Gastroesophageal sphincter (tissue), 3 donors: ENCODE data around the gene HIVEP3.

ENCODE experiments used
- CTCF ChIP-seq, 4 experiments: fragments of 200-600 bp in 2 of 4; fragments of 450-650 bp in 2 of 4; sonication (generic) in 1 of 4; IDR thresholded peaks; one replicate each; pipeline ENCODE4 v1.5.1; 2017 to 2019; ENCODE audit warnings: antibody characterized with exemption in 4 of 4, mild to moderate bottlenecking in 2 of 4, moderate library complexity in 2 of 4
- POLR2A ChIP-seq, 2 donors: fragments of 450-650 bp; IDR thresholded peaks; one replicate each; pipeline ENCODE4 v1.6.1; 2017; ENCODE audit warnings: antibody characterized with exemption in 2 of 2, mild to moderate bottlenecking in 2 of 2, moderate library complexity in 1 of 2
- POLR2AphosphoS5 ChIP-seq: sonication (generic); formaldehyde crosslinking; IDR thresholded peaks from one replicate; pipeline ENCODE4 v1.6.1; 2017; ENCODE audit warnings: antibody characterized with exemption

- no peak for TF ChIP-seq POLR2A (IDR thresholded peaks at IDR 0.05)
- TF ChIP-seq CTCF (IDR thresholded peaks at IDR 0.05) = no peak
- no peak for TF ChIP-seq POLR2AphosphoS5
Observed at GRCh38 chr1:41668967-41669366, 249.8 kb downstream of the HIVEP3 start.
